ENCODE measurements around the gene MOB1B. TPM values are rescaled to one million over a fixed set of nuclear protein-coding genes. Genes with fewer than 3 reads are reported as not detected.

MOB1B gene
- total and polyA plus RNA-seq, 9 donors = 6.4 to 25.7 (median 17.6) TPM

GRCh38 chr4:70863099-70863790 lies 38.9 kb upstream of the MOB1B start:
- 59 to 67% (median 61%) methylated on average over 6 of the region's 6 CpGs for WGBS, 3 donors
- Histone ChIP-seq H3K36me3 (no peaks in the 10 kb centered on the region), H3K4me1 (ENCODE audit: insufficient read depth) (no peaks in the 10 kb centered on the region), H3K27me3 (no peaks in the 10 kb centered on the region), H3K9me3 (no peaks in the 10 kb centered on the region), H3K4me3 (no peak overlapping the region), H3K27ac (no peak overlapping the region)
- TF ChIP-seq POLR2A (IDR thresholded peaks at IDR 0.05) (no peak), EP300 (IDR thresholded peaks at IDR 0.05) (no peak), CTCF (IDR thresholded peaks at IDR 0.05) (no peak)
- DNase-seq = no peak
- intact Hi-C loops (cut with DNase I) = no loop called here

GRCh38 chr4:70868778-70869177 lies 33.4 kb upstream of the MOB1B start:
- Histone ChIP-seq H3K27me3 (no peaks in the 10 kb centered on the region), H3K4me1 (ENCODE audit: insufficient read depth) (no peaks in the 10 kb centered on the region), H3K27ac (no peak overlapping the region), H3K4me3 (no peak overlapping the region), H3K9me3 (no peaks in the 10 kb centered on the region), H3K36me3 (no peaks in the 10 kb centered on the region)
- TF ChIP-seq POLR2A (IDR thresholded peaks at IDR 0.05) (no peak), CTCF (IDR thresholded peaks at IDR 0.05) (no peak), EP300 (IDR thresholded peaks at IDR 0.05) (no peak)
- DNase-seq = no peak
- intact Hi-C loops (cut with DNase I) = no loop called here

- Histone ChIP-seq H3K9me3 (no peaks in the 10 kb centered on the region), H3K27ac (no peak overlapping the region), H3K36me3 (no peaks in the 10 kb centered on the region), H3K4me3 (no peak overlapping the region), H3K27me3 (no peaks in the 10 kb centered on the region), H3K4me1 (ENCODE audit: insufficient read depth) (no peaks in the 10 kb centered on the region)
- TF ChIP-seq CTCF (IDR thresholded peaks at IDR 0.05) = no peak
- no peak for TF ChIP-seq POLR2A (IDR thresholded peaks at IDR 0.05)
- no peak for TF ChIP-seq EP300 (IDR thresholded peaks at IDR 0.05)
- DNase-seq = no peak
- WGBS, 3 donors = 87 to 93% (median 90%) methylated on average over 3 of the region's 3 CpGs
- intact Hi-C loops (cut with DNase I) = no loop called here
These were observed 29.0 kb upstream of the MOB1B start for GRCh38 chr4:70873216-70873615.

- Histone ChIP-seq H3K36me3 (no peaks in the 10 kb centered on the region), H3K4me1 (ENCODE audit: insufficient read depth) (no peaks in the 10 kb centered on the region), H3K9me3 (no peaks in the 10 kb centered on the region), H3K27ac (no peak overlapping the region), H3K27me3 (no peaks in the 10 kb centered on the region), H3K4me3 (no peak overlapping the region)
- intact Hi-C loops (cut with DNase I) = no loop called here
- DNase-seq = no peak
- 88 to 92% (median 91%) methylated on average over 19 of the region's 19 CpGs for WGBS, 3 donors
- TF ChIP-seq CTCF (IDR thresholded peaks at IDR 0.05) (no peak), EP300 (IDR thresholded peaks at IDR 0.05) (no peak), POLR2A (IDR thresholded peaks at IDR 0.05) (no peak)
These were observed 27.7 kb upstream of the MOB1B start for GRCh38 chr4:70874268-70875156.
